Uterus (tissue), 4 donors: ENCODE measurements around the gene JMY. TPM values are rescaled to one million over a fixed set of nuclear protein-coding genes. Genes with fewer than 3 reads are reported as not detected.
"Not testable (repeated sequence)": the region's sequence is repeated elsewhere in the genome, so short reads cannot be mapped to it uniquely, and the experiment has no call there.

Experiments used
- DNase-seq, 2 donors: peaks; one replicate each; pipeline ENCODE4 v3.0.0-alpha.2; 2019 to 2020
- H3K27ac ChIP-seq, 2 donors: fragments of 200-600 bp; sonication (generic); 1 replicate in 1 of 2; 2 replicates in 1 of 2; pipeline ENCODE4 v1.5.1; 2016 to 2018
- H3K27me3 ChIP-seq, 2 donors: fragments of 200-600 bp; sonication (generic); one replicate each; pipeline ENCODE4 v1.5.1; 2018 to 2019; ENCODE audit warnings: control low read depth in 1 of 2
- H3K36me3 ChIP-seq, 2 donors: fragments of 200-600 bp; sonication (generic); one replicate each; pipeline ENCODE4 v1.5.1; 2019; ENCODE audit warnings: control low read depth in 1 of 2
- H3K4me1 ChIP-seq, 2 donors: fragments of 200-600 bp; sonication (generic); one replicate each; pipeline ENCODE4 v1.5.1; 2018 to 2019; ENCODE audit warnings: control low read depth in 1 of 2
- H3K4me3 ChIP-seq, 2 donors: fragments of 200-600 bp; sonication (generic); 1 replicate in 1 of 2; 2 replicates in 1 of 2; pipeline ENCODE4 v1.5.1; 2018 to 2019; ENCODE audit warnings: mild to moderate bottlenecking in 1 of 2
- H3K9me3 ChIP-seq, 2 donors: fragments of 200-600 bp; sonication (generic); one replicate each; pipeline ENCODE4 v1.5.1; 2019; ENCODE audit warnings: control low read depth in 1 of 2
- CTCF ChIP-seq, 4 experiments: fragments of 200-600 bp in 2 of 4; fragments of 450-650 bp in 2 of 4; sonication (generic) in 2 of 4; IDR thresholded peaks; one replicate each; pipeline ENCODE4 v1.5.1; 2016 to 2019; ENCODE audit warnings: antibody characterized with exemption in 4 of 4, mild to moderate bottlenecking in 2 of 4, moderate library complexity in 1 of 4
- POLR2A ChIP-seq, 2 donors: fragments of 450-650 bp; IDR thresholded peaks; one replicate each; pipeline ENCODE4 v1.6.1; 2016; ENCODE audit warnings: antibody characterized with exemption in 2 of 2, mild to moderate bottlenecking in 1 of 2, moderate library complexity in 1 of 2
- intact Hi-C: fragments of 100-400 bp; cut with DNase I; formaldehyde crosslinking; loops from one replicate; pipeline ENCODE4 v1.15.1; 2023; ENCODE audit warnings: low total_unique reads
- total RNA-seq, 4 donors: library from RNA; depleted of rRNA in 3 of 4; stranded (reverse); fragments of >200 nt in 3 of 4; gene quantifications; one replicate each; pipeline versions ENCODE4 v1.1.0 to v1.2.4, GENCODE V29; 2014 to 2023
- donor health status: DM: yes; HTN: yes; CAD: no.

The JMY gene
- total RNA-seq, 4 donors from 2014 or later = 11.5 to 41.3 (median 15.5) TPM

- no peak overlapping the region for H3K27ac ChIP-seq
- TF ChIP-seq CTCF (IDR thresholded peaks at IDR 0.05) = no peak
- no peak for TF ChIP-seq POLR2A (IDR thresholded peaks at IDR 0.05)
- no peaks in the 10 kb centered on the region for H3K4me1 ChIP-seq
- no peak for DNase-seq
- intact Hi-C loops = no loop called here
- H3K27me3 ChIP-seq = no peaks in the 10 kb centered on the region
- H3K4me3 ChIP-seq = no peak overlapping the region
- no peaks in the 10 kb centered on the region for H3K9me3 ChIP-seq
- no peaks in the 10 kb centered on the region for H3K36me3 ChIP-seq
Measured at GRCh38 chr5:79242242-79243039, 6.5 kb downstream of the JMY start.

GRCh38 chr5:79243224-79243623 lies 7.3 kb downstream of the JMY start:
- Histone ChIP-seq H3K36me3 (no peaks in the 10 kb centered on the region), H3K4me3 (no peak overlapping the region), H3K9me3 (no peaks in the 10 kb centered on the region), H3K4me1 (no peaks in the 10 kb centered on the region), H3K27ac (no peak overlapping the region), H3K27me3 (no peaks in the 10 kb centered on the region)
- no peak for DNase-seq
- intact Hi-C loops = no loop called here
- TF ChIP-seq POLR2A (IDR thresholded peaks at IDR 0.05) = no peak
- TF ChIP-seq CTCF (IDR thresholded peaks at IDR 0.05) = no peak

- H3K27me3 ChIP-seq, DNase-seq, H3K4me3 ChIP-seq, H3K9me3 ChIP-seq, H3K27ac ChIP-seq, H3K36me3 ChIP-seq, H3K4me1 ChIP-seq, intact Hi-C loops: not testable (repeated sequence)
Measured at GRCh38 chr5:79254067-79254466, 18.1 kb downstream of the JMY start.

GRCh38 chr5:79255786-79256557 lies 20.0 kb downstream of the JMY start:
- DNase-seq = no peak
- H3K36me3 ChIP-seq = no peaks in the 10 kb centered on the region
- no peaks in the 10 kb centered on the region for H3K27me3 ChIP-seq
- TF ChIP-seq CTCF (IDR thresholded peaks at IDR 0.05) (peak in 1 of 4 experiments; percentile 5), POLR2A (IDR thresholded peaks at IDR 0.05) (no peak)
- H3K27ac ChIP-seq = no peak overlapping the region
- intact Hi-C loops = no loop called here
- H3K4me1 ChIP-seq = no peaks in the 10 kb centered on the region
- H3K4me3 ChIP-seq = no peak overlapping the region
- no peaks in the 10 kb centered on the region for H3K9me3 ChIP-seq

GRCh38 chr5:79256563-79256962 lies 20.6 kb downstream of the JMY start:
- Histone ChIP-seq H3K4me1 (no peaks in the 10 kb centered on the region), H3K27ac (no peak overlapping the region), H3K27me3 (no peaks in the 10 kb centered on the region), H3K4me3 (no peak overlapping the region), H3K36me3 (no peaks in the 10 kb centered on the region), H3K9me3 (no peaks in the 10 kb centered on the region)
- TF ChIP-seq CTCF (IDR thresholded peaks at IDR 0.05) (no peak), POLR2A (IDR thresholded peaks at IDR 0.05) (no peak)
- DNase-seq = no peak
- intact Hi-C loops = no loop called here
